ENCODE data around the gene CACNB1. TPM values are rescaled to one million over a fixed set of nuclear protein-coding genes. Genes with fewer than 3 reads are reported as not detected.

CACNB1 gene
- total and polyA plus RNA-seq, 10 of the 15 experiments (the other 5 are each of a cell fraction or from before 2014, with no cell fraction given) = 0.06 to 15.6 (median 6.3) TPM

- H3K79me2 ChIP-seq (ENCODE audit: control insufficient read depth, insufficient read depth, low read length) = no peaks in the 10 kb centered on the region
- ChIA-PET RAD21 (ENCODE audit: unreplicated experiment) (interaction anchor here (0.8 kb wide), 1 partner anchor 156 kb away, joined by 3 read pairs; no protein-coding TSS in a partner anchor), POLR2A (no interaction called here), CTCF (no interaction called here), SMC1A (ENCODE audit: uncharacterized antibody, unreplicated experiment) (no interaction called here)
- TF ChIP-seq, protein P1, sequence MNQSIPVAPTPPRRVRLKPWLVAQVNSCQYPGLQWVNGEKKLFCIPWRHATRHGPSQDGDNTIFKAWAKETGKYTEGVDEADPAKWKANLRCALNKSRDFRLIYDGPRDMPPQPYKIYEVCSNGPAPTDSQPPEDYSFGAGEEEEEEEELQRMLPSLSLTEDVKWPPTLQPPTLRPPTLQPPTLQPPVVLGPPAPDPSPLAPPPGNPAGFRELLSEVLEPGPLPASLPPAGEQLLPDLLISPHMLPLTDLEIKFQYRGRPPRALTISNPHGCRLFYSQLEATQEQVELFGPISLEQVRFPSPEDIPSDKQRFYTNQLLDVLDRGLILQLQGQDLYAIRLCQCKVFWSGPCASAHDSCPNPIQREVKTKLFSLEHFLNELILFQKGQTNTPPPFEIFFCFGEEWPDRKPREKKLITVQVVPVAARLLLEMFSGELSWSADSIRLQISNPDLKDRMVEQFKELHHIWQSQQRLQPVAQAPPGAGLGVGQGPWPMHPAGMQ (IDR thresholded peaks at IDR 0.05; ENCODE audit: borderline replicate concordance) = no peak
- TF ChIP-seq, protein P2, sequence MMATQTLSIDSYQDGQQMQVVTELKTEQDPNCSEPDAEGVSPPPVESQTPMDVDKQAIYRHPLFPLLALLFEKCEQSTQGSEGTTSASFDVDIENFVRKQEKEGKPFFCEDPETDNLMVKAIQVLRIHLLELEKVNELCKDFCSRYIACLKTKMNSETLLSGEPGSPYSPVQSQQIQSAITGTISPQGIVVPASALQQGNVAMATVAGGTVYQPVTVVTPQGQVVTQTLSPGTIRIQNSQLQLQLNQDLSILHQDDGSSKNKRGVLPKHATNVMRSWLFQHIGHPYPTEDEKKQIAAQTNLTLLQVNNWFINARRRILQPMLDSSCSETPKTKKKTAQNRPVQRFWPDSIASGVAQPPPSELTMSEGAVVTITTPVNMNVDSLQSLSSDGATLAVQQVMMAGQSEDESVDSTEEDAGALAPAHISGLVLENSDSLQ (IDR thresholded peaks at IDR 0.05) = no peak
- no peak for TF ChIP-seq SUZ12 (IDR thresholded peaks at IDR 0.05; ENCODE audit: unreplicated experiment)
- no peak for TF ChIP-seq HSF1 (IDR thresholded peaks at IDR 0.05; ENCODE audit: low read depth, low read length)
- intact Hi-C loops (cut with micrococcal nuclease; ENCODE audit: unreplicated experiment) = no loop called here
- in situ Hi-C loops (cut with MboI) = no loop called here
- FAIRE-seq (no peak), DNase-seq (ENCODE audit: low read depth, low spot score) (no peak), ATAC-seq (no peak)
- H3K4me1 ChIP-seq (ENCODE audit: control insufficient read depth, insufficient read depth, low read length) = no peaks in the 10 kb centered on the region
- no peaks in the 10 kb centered on the region for H4K20me1 ChIP-seq (ENCODE audit: control insufficient read depth, insufficient read depth)
- H3K27ac ChIP-seq (ENCODE audit: control insufficient read depth, insufficient read depth) = no peak overlapping the region
- no peak overlapping the region for H3K4me3 ChIP-seq
- no TSS peak for BruUV-seq (replicated peaks)
- no peaks in the 10 kb centered on the region for H3K36me3 ChIP-seq (ENCODE audit: control insufficient read depth in 2 of 2, insufficient read depth in 2 of 2, low read length in 1 of 2)
- no peak overlapping the region for H3K4me2 ChIP-seq (ENCODE audit: control insufficient read depth, insufficient read depth)
- 72% methylated on average over 13 of the region's 13 CpGs for WGBS (ENCODE audit: insufficient coverage, insufficient replicate concordance, low lambda C conversion rate, missing lambda C conversion rate)
- no peaks in the 10 kb centered on the region for H3K9me3 ChIP-seq (replicated peaks; ENCODE audit: control insufficient read depth, insufficient read depth, low read length)
- H2AFZ ChIP-seq (ENCODE audit: control insufficient read depth, low read depth, low read length) = no peak overlapping the region
- no peak overlapping the region for H3K9ac ChIP-seq (ENCODE audit: control insufficient read depth, insufficient read depth, low read length)
- no peaks in the 10 kb centered on the region for H3K27me3 ChIP-seq (replicated peaks in 1 of 2; ENCODE audit: control insufficient read depth in 2 of 2, insufficient read depth in 2 of 2, low read length in 1 of 2)
These were observed 58.9 kb downstream of the CACNB1 start for GRCh38 chr17:39138431-39139160.
